HG02678 (cell line): Measurements from ENCODE around the gene SYT15.
"Not testable (repeated sequence)": the region's sequence is repeated elsewhere in the genome, so short reads cannot be mapped to it uniquely, and the experiment has no call there.

Source experiments
- ATAC-seq: cut with Tn5 transposase; IDR thresholded peaks from one replicate; pipeline ENCODE4 v1.9.1; 2021; ENCODE audit warnings: mild to moderate bottlenecking, moderate library complexity; ENCODE audit not compliant: unreplicated experiment

SYT15 gene

GRCh38 chr10:46578474-46579178 lies at the start of gene SYT15:
TSS of gene SYT15 (plus strand) at chr10:46579128. CDS start at chr10:46579169, 41 bp downstream.
- ATAC-seq: not testable (repeated sequence)

GRCh38 chr10:46529742-46530141 lies 49.2 kb upstream of the SYT15 start:
- ATAC-seq: not testable (repeated sequence)

- no peak for ATAC-seq
Measured at GRCh38 chr10:46530249-46531186, 48.4 kb upstream of the SYT15 start.

- not testable (repeated sequence) for ATAC-seq
Measured at GRCh38 chr10:46532256-46532655, 46.7 kb upstream of the SYT15 start.

- ATAC-seq: no peak
Measured at GRCh38 chr10:46534828-46535524, 44.0 kb upstream of the SYT15 start.

- ATAC-seq: no peak
Measured at GRCh38 chr10:46536171-46536570, 42.8 kb upstream of the SYT15 start.

- no peak for ATAC-seq
Measured at GRCh38 chr10:46536781-46537180, 42.1 kb upstream of the SYT15 start.

- ATAC-seq: no peak
Measured at GRCh38 chr10:46537309-46537708, 41.6 kb upstream of the SYT15 start.

- no peak for ATAC-seq
Measured at GRCh38 chr10:46538155-46538554, 40.8 kb upstream of the SYT15 start.

- no peak for ATAC-seq
Measured at GRCh38 chr10:46538717-46539426, 40.1 kb upstream of the SYT15 start.

- ATAC-seq: no peak
Measured at GRCh38 chr10:46539596-46540411, 39.1 kb upstream of the SYT15 start.

GRCh38 chr10:46540412-46541016 lies 38.4 kb upstream of the SYT15 start:
- no peak for ATAC-seq

GRCh38 chr10:46541017-46541661 lies 37.8 kb upstream of the SYT15 start:
- no peak for ATAC-seq

- no peak for ATAC-seq
Measured at GRCh38 chr10:46541735-46542566, 37.0 kb upstream of the SYT15 start.

GRCh38 chr10:46542567-46543465 lies 36.1 kb upstream of the SYT15 start:
- ATAC-seq: no peak

GRCh38 chr10:46543466-46544377 lies 35.2 kb upstream of the SYT15 start:
- no peak for ATAC-seq
